CD4-positive, CD25-positive, alpha-beta regulatory T cell (primary cell): Measurements from ENCODE around the gene DLG2. TPM values are rescaled to one million over a fixed set of nuclear protein-coding genes. Genes with fewer than 3 reads are reported as not detected.
"Not testable (repeated sequence)": the region's sequence is repeated elsewhere in the genome, so short reads cannot be mapped to it uniquely, and the experiment has no call there.

Experiments used
- ATAC-seq, 2 donors: fragments of 150-1000 bp; cut with Tn5 transposase; one replicate each; pipeline ENCODE4 v1.10.0; 2021; ENCODE audit warnings: low read depth in 2 of 2, moderate number of reproducible peaks in 2 of 2, moderate library complexity in 1 of 2
- DNase-seq, 3 donors: peaks; one replicate each; pipeline versions ENCODE4 v3.0.0 to v3.0.0-alpha.2; 2012 to 2022; ENCODE audit warnings: mixed read lengths in 1 of 3
- H3K27ac ChIP-seq: one replicate; pipeline ENCODE4 v1.7.0; 2013; ENCODE audit warnings: mild to moderate bottlenecking, low read length; ENCODE audit not compliant: insufficient read depth, poor library complexity, severe bottlenecking
- H3K27me3 ChIP-seq: one replicate; pipeline ENCODE4 v1.7.0; 2013; ENCODE audit warnings: low read length; ENCODE audit not compliant: control insufficient read depth, insufficient read depth
- H3K36me3 ChIP-seq: one replicate; pipeline ENCODE4 v1.7.0; 2013; ENCODE audit warnings: mild to moderate bottlenecking, low read length, moderate library complexity; ENCODE audit not compliant: control insufficient read depth, insufficient read depth
- H3K4me1 ChIP-seq: 2 replicates; pipeline ENCODE4 v1.7.0; 2013; ENCODE audit warnings: mild to moderate bottlenecking, low read length; ENCODE audit not compliant: insufficient read depth, control insufficient read depth, poor library complexity, severe bottlenecking
- H3K4me3 ChIP-seq: one replicate; pipeline ENCODE4 v1.7.0; 2013; ENCODE audit warnings: low read depth, mild to moderate bottlenecking, low read length, moderate library complexity
- H3K9me3 ChIP-seq, 2 experiments: 1 replicate in 1 of 2; 2 replicates in 1 of 2; pipeline ENCODE4 v1.7.0; 2013; ENCODE audit warnings: low read length in 2 of 2, mild to moderate bottlenecking in 1 of 2, moderate library complexity in 1 of 2; ENCODE audit not compliant: control insufficient read depth in 2 of 2
- H3K27ac Mint-ChIP-seq, 3 donors: one replicate each; pipeline ENCODE4 v1.8.0; 2020 to 2022; ENCODE audit warnings: mild to moderate bottlenecking in 3 of 3, mixed read lengths in 3 of 3, moderate library complexity in 2 of 3
- H3K27me3 Mint-ChIP-seq: one replicate; pipeline ENCODE4 v1.8.0; 2022; ENCODE audit warnings: mild to moderate bottlenecking, mixed read lengths
- H3K36me3 Mint-ChIP-seq: one replicate; pipeline ENCODE4 v1.8.0; 2020; ENCODE audit warnings: mixed read lengths
- H3K4me1 Mint-ChIP-seq, 4 donors: one replicate each; pipeline ENCODE4 v1.8.0; 2020 to 2022; ENCODE audit warnings: mixed read lengths in 4 of 4, mild to moderate bottlenecking in 1 of 4
- H3K4me3 Mint-ChIP-seq, 4 donors: one replicate each; pipeline ENCODE4 v1.8.0; 2020 to 2022; ENCODE audit warnings: mild to moderate bottlenecking in 4 of 4, mixed read lengths in 4 of 4, moderate library complexity in 3 of 4
- H3K9me3 Mint-ChIP-seq, 7 donors: one replicate each; pipeline ENCODE4 v1.8.0; 2020 to 2022; ENCODE audit warnings: mixed read lengths in 7 of 7, mild to moderate bottlenecking in 3 of 7, moderate library complexity in 2 of 7
- polyA plus RNA-seq, 4 donors: library from polyadenylated mRNA; unstranded; fragments of 300-500 nt; fragmentation: Illumina TruSeq; gene quantifications; one replicate each; pipeline ENCODE4 v1.2.3, GENCODE V29; 2021
- total RNA-seq: library from RNA; stranded (reverse); gene quantifications from one replicate; pipeline ENCODE4 v1.2.3, GENCODE V29; 2022

Gene DLG2
- total and polyA plus RNA-seq, 5 donors from 2014 or later = 0.26 to 2.0 (median 0.94) TPM

- Mint-ChIP-seq H3K4me3 (no peak overlapping the region), H3K9me3 (peaks cover 0 to 12% (median 3%) of the 10 kb centered on the region in 7 donors), H3K4me1 (no peaks in the 10 kb centered on the region), H3K27ac (no peak overlapping the region), H3K36me3 (no peaks in the 10 kb centered on the region), H3K27me3 (no peaks in the 10 kb centered on the region)
- no peak for ATAC-seq
- DNase-seq = no peak
- no peak overlapping the region for H3K27ac ChIP-seq
- H3K4me3 ChIP-seq = no peak overlapping the region
- H3K9me3 ChIP-seq = no peaks in the 10 kb centered on the region
- no peaks in the 10 kb centered on the region for H3K4me1 ChIP-seq
- H3K27me3 ChIP-seq = no peaks in the 10 kb centered on the region
- no peaks in the 10 kb centered on the region for H3K36me3 ChIP-seq
These were observed 1304.9 kb downstream of the DLG2 start for GRCh38 chr11:84322211-84322610.

GRCh38 chr11:84319863-84320262 lies 1307.3 kb downstream of the DLG2 start:
- no peak overlapping the region for H3K4me3 Mint-ChIP-seq
- Histone ChIP-seq H3K4me3 (no peak overlapping the region), H3K27ac (no peak overlapping the region), H3K4me1 (no peaks in the 10 kb centered on the region), H3K36me3 (no peaks in the 10 kb centered on the region), H3K27me3 (no peaks in the 10 kb centered on the region), H3K9me3 (no peaks in the 10 kb centered on the region)
- no peak overlapping the region for H3K27ac Mint-ChIP-seq
- DNase-seq (no peak), ATAC-seq (no peak)
- no peaks in the 10 kb centered on the region for H3K36me3 Mint-ChIP-seq
- H3K27me3 Mint-ChIP-seq = no peaks in the 10 kb centered on the region
- H3K4me1 Mint-ChIP-seq = no peaks in the 10 kb centered on the region
- H3K9me3 Mint-ChIP-seq = peaks cover 0 to 12% (median 2%) of the 10 kb centered on the region in 7 donors

- no peak overlapping the region for H3K27ac Mint-ChIP-seq
- H3K4me3 Mint-ChIP-seq = no peak overlapping the region
- Histone ChIP-seq H3K27me3 (no peaks in the 10 kb centered on the region), H3K36me3 (no peaks in the 10 kb centered on the region), H3K4me1 (no peaks in the 10 kb centered on the region), H3K9me3 (no peaks in the 10 kb centered on the region), H3K4me3 (no peak overlapping the region), H3K27ac (no peak overlapping the region)
- DNase-seq (no peak), ATAC-seq (no peak)
- no peaks in the 10 kb centered on the region for H3K4me1 Mint-ChIP-seq
- peaks cover 0 to 7% (median 2%) of the 10 kb centered on the region in 7 donors for H3K9me3 Mint-ChIP-seq
- H3K27me3 Mint-ChIP-seq = no peaks in the 10 kb centered on the region
- no peaks in the 10 kb centered on the region for H3K36me3 Mint-ChIP-seq
These were observed 1310.1 kb downstream of the DLG2 start for GRCh38 chr11:84316866-84317555.

GRCh38 chr11:84313830-84314359 lies 1313.2 kb downstream of the DLG2 start:
- Mint-ChIP-seq H3K36me3 (no peaks in the 10 kb centered on the region), H3K4me1 (no peaks in the 10 kb centered on the region), H3K27me3 (no peaks in the 10 kb centered on the region), H3K27ac (no peak overlapping the region), H3K4me3 (no peak overlapping the region), H3K9me3 (peaks cover 0 to 13% (median 2%) of the 10 kb centered on the region in 7 donors)
- H3K27ac ChIP-seq = no peak overlapping the region
- no peaks in the 10 kb centered on the region for H3K27me3 ChIP-seq
- DNase-seq (no peak), ATAC-seq (no peak)
- no peaks in the 10 kb centered on the region for H3K36me3 ChIP-seq
- H3K4me1 ChIP-seq = no peaks in the 10 kb centered on the region
- no peak overlapping the region for H3K4me3 ChIP-seq
- no peaks in the 10 kb centered on the region for H3K9me3 ChIP-seq

GRCh38 chr11:84310268-84310667 lies 1316.9 kb downstream of the DLG2 start:
- no peak for DNase-seq
- Mint-ChIP-seq H3K4me1 (no peaks in the 10 kb centered on the region), H3K4me3 (no peak overlapping the region), H3K9me3 (peaks cover 0 to 17% (median 6%) of the 10 kb centered on the region in 7 donors), H3K36me3 (no peaks in the 10 kb centered on the region), H3K27ac (no peak overlapping the region), H3K27me3 (no peaks in the 10 kb centered on the region)
- no peaks in the 10 kb centered on the region for H3K27me3 ChIP-seq
- no peaks in the 10 kb centered on the region for H3K4me1 ChIP-seq
- no peak overlapping the region for H3K27ac ChIP-seq
- no peaks in the 10 kb centered on the region for H3K9me3 ChIP-seq
- no peak for ATAC-seq
- no peak overlapping the region for H3K4me3 ChIP-seq
- no peaks in the 10 kb centered on the region for H3K36me3 ChIP-seq

- H3K4me1 Mint-ChIP-seq, H3K27me3 Mint-ChIP-seq, H3K36me3 Mint-ChIP-seq: not testable (repeated sequence)
These were observed 1318.7 kb downstream of the DLG2 start for GRCh38 chr11:84308491-84308890.

GRCh38 chr11:84300092-84300491 lies 1327.1 kb downstream of the DLG2 start:
- Mint-ChIP-seq H3K4me3 (no peak overlapping the region), H3K4me1 (no peaks in the 10 kb centered on the region), H3K36me3 (no peaks in the 10 kb centered on the region), H3K27ac (no peak overlapping the region), H3K9me3 (peaks cover 0 to 6% (median 3%) of the 10 kb centered on the region in 7 donors), H3K27me3 (no peaks in the 10 kb centered on the region)
- no peaks in the 10 kb centered on the region for H3K27me3 ChIP-seq
- H3K27ac ChIP-seq = no peak overlapping the region
- ATAC-seq = no peak
- DNase-seq = no peak
- no peaks in the 10 kb centered on the region for H3K4me1 ChIP-seq
- no peak overlapping the region for H3K4me3 ChIP-seq
- peaks cover 0 to 5% of the 10 kb centered on the region in 2 experiments for H3K9me3 ChIP-seq
- no peaks in the 10 kb centered on the region for H3K36me3 ChIP-seq

More at GRCh38 chr11:84308491-84308890, 1318.7 kb downstream of the DLG2 start:
- not testable (repeated sequence) for H3K27me3 ChIP-seq, H3K27ac ChIP-seq, H3K4me3 ChIP-seq, H3K4me1 ChIP-seq, DNase-seq, H3K4me3 Mint-ChIP-seq, H3K27ac Mint-ChIP-seq, ATAC-seq, H3K9me3 ChIP-seq, H3K36me3 ChIP-seq
- H3K9me3 Mint-ChIP-seq = peaks cover 0 to 17% (median 8%) of the 10 kb centered on the region in 7 donors

- peaks cover 0 to 8% (median 5%) of the 10 kb centered on the region in 7 donors for H3K9me3 Mint-ChIP-seq
- no peaks in the 10 kb centered on the region for H3K4me1 Mint-ChIP-seq
- no peak overlapping the region for H3K27ac Mint-ChIP-seq
- Histone ChIP-seq H3K27ac (no peak overlapping the region), H3K4me1 (no peaks in the 10 kb centered on the region), H3K9me3 (peaks cover 0 to 5% of the 10 kb centered on the region in 2 experiments), H3K36me3 (no peaks in the 10 kb centered on the region), H3K27me3 (no peaks in the 10 kb centered on the region), H3K4me3 (no peak overlapping the region)
- DNase-seq (no peak), ATAC-seq (no peak)
- H3K27me3 Mint-ChIP-seq = no peaks in the 10 kb centered on the region
- no peaks in the 10 kb centered on the region for H3K36me3 Mint-ChIP-seq
- H3K4me3 Mint-ChIP-seq = no peak overlapping the region
These were observed 1329.6 kb downstream of the DLG2 start for GRCh38 chr11:84297570-84297969.
